HG03460 (cell line): ENCODE data around the gene APOC4.

Experiments used
- ATAC-seq: cut with Tn5 transposase; IDR thresholded peaks from one replicate; pipeline ENCODE4 v1.9.1; 2021; ENCODE audit not compliant: unreplicated experiment

Gene APOC4

DNA sequence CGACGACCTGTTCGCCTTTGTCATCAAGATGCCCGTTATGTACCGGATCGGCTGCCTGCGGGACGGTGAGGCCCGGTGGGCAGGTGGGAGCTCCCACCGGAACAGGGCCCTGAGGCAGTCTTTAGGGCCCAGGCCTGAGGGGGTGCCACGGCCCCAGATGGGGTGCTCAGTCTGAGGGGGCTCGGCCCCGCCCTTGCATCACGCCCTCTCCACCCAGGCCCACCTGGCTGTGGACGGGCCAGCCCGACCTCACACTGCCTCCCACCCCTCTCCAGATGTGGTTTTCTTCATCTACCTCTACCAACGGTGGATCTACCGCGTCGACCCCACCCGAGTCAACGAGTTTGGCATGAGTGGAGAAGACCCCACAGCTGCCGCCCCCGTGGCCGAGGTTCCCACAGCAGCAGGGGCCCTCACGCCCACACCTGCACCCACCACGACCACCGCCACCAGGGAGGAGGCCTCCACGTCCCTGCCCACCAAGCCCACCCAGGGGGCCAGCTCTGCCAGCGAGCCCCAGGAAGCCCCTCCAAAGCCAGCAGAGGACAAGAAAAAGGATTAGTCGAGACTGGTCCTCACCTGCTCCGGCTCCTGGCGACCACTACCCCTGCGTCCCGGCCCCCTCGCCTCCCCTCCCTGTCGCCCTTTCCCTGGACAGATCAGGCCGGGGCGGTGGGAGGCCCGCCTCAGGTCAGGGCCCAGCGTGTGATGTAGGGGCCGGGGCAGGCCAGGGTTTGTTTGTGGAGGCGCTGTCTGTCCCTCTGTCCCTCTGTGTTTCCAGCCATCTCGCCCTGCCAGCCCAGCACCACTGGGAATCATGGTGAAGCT is 50.5 kb downstream of the APOC4 start:
- no peak for ATAC-seq

DNA sequence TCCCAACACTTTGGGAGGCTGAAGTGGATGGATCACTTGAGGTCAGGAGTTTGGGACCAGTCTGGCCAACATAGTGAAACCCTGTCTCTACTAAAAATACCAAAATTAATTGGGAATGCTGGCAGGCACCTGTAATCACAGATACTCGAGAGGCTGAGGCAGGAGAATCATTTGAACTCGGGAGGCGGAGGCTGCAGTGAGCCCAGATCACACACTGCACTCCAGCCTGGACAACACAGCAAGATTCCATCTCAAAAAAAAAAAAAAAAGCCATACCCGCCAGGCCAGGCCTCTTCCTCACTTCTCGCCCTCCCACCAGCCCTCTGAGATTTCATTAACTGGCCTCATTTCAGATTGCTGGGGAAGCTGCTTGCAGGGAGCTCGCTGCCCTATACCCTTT is 51.5 kb downstream of the APOC4 start:
- no peak for ATAC-seq

DNA sequence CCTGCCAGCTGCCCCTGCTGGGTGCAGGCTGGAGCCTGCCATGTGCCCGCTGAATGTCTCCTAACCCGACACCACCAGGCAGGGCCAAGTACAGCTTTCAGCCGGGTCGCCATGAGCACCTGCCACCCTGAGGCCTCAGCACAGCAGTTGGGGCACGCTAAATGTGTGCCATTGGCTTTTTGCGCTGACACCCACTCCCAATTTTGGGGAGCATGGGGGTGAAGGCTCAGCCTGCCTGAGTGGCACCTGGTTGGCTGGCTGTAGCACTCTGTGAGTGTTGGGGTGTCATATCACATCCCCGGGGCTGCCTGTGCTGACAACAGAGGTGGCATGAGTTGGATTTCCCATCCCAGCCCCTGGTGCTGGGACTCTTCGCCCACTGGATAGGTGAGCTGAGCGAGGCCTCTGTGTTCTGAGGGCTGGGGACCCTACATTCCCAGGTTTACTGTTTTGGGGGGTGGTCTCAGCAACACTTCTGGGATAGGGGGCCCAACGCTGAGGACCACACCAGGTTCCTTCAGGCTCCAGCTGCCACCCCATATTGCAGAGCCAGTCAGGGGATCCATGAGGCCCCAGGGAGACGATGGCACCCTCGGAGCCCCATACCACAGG is 52.0 kb downstream of the APOC4 start:
- ATAC-seq = no peak
